H1 (cell line): ENCODE data around the gene FKBP1B. TPM values are rescaled to one million over a fixed set of nuclear protein-coding genes. Genes with fewer than 3 reads are reported as not detected.

Experiments used
- CTCF ChIA-PET: fragments of 300-600 bp; sonication (Branson Sonifier 250); formaldehyde crosslinking; loops from one replicate; lab custom pipeline; 2021; ENCODE audit not compliant: partially characterized antibody; lab: Charles Lee
- POLR2A ChIA-PET: fragments of 300-600 bp; sonication (Branson Sonifier 250); formaldehyde crosslinking; loops from one replicate; lab custom pipeline; 2021; ENCODE audit warnings: inconsistent platforms; ENCODE audit not compliant: partially characterized antibody; lab: Charles Lee
- DNase-seq, 2 experiments: peaks; one replicate each; pipeline versions ENCODE4 v3.0.0 to v3.0.0-alpha.2; 2010 to 2022; ENCODE audit warnings: low spot score in 2 of 2, low read depth in 1 of 2, mixed read lengths in 1 of 2
- FAIRE-seq: peaks from 2 replicates; lab custom pipeline; 2011; peaks lifted over from hg19 to GRCh38; lab: Jason Lieb, UNC
- H2AFZ ChIP-seq: 2 replicates; pipeline ENCODE4 v1.8.1; 2012; ENCODE audit warnings: low read length, inconsistent platforms
- H2AK5ac ChIP-seq: 2 replicates; pipeline ENCODE4 v1.6.1; 2013; ENCODE audit warnings: low read depth, low read length
- H2BK120ac ChIP-seq: replicated peaks from 2 replicates; pipeline ENCODE3; 2013; ENCODE audit warnings: low read depth, low read length, inconsistent platforms
- H2BK12ac ChIP-seq: 2 replicates; pipeline ENCODE4 v1.6.1; 2013; ENCODE audit warnings: low read depth, low read length
- H2BK15ac ChIP-seq: 2 replicates; pipeline ENCODE4 v1.6.1; 2013; ENCODE audit warnings: low read length
- H2BK20ac ChIP-seq: 2 replicates; pipeline ENCODE4 v1.6.1; 2013; ENCODE audit warnings: low read length
- H2BK5ac ChIP-seq: 2 replicates; pipeline ENCODE4 v1.6.1; 2013; ENCODE audit warnings: low read depth, low read length
- H3K14ac ChIP-seq: 2 replicates; pipeline ENCODE4 v1.6.1; 2013; ENCODE audit warnings: inconsistent platforms; ENCODE audit not compliant: insufficient read length
- H3K18ac ChIP-seq: 2 replicates; pipeline ENCODE4 v1.6.1; 2013; ENCODE audit warnings: low read length; ENCODE audit errors: extremely low read depth
- H3K23ac ChIP-seq: 2 replicates; pipeline ENCODE4 v1.6.1; 2013; ENCODE audit warnings: inconsistent platforms; ENCODE audit not compliant: insufficient read length
- H3K23me2 ChIP-seq: 2 replicates; pipeline ENCODE4 v1.6.1; 2013; ENCODE audit warnings: low read depth, low read length
- H3K27ac ChIP-seq: 2 replicates; pipeline ENCODE4 v1.6.1; 2011; ENCODE audit warnings: low read depth, low read length, inconsistent platforms
- H3K27me3 ChIP-seq, 4 experiments: replicated peaks in 1 of 4; 1 replicate in 1 of 4; 2 replicates in 3 of 4; pipeline versions ENCODE4 v1.6.1 to v1.8.1; 2011 to 2013; ENCODE audit warnings: low read length in 3 of 4, mild to moderate bottlenecking in 3 of 4, inconsistent platforms in 2 of 4, mixed read lengths in 2 of 4, moderate library complexity in 1 of 4; ENCODE audit not compliant: control insufficient read depth in 3 of 4, insufficient read depth in 3 of 4; ENCODE audit errors: extremely low read depth in 1 of 4
- H3K36me3 ChIP-seq, 4 experiments: 2 replicates each; pipeline versions ENCODE4 v1.6.1 to v1.8.1; 2011 to 2013; ENCODE audit warnings: mild to moderate bottlenecking in 4 of 4, low read length in 3 of 4, moderate library complexity in 2 of 4, control low read depth in 1 of 4, inconsistent platforms in 1 of 4; ENCODE audit not compliant: insufficient read depth in 4 of 4, control insufficient read depth in 2 of 4
- H3K4ac ChIP-seq: replicated peaks from 2 replicates; pipeline ENCODE3; 2013; ENCODE audit warnings: low read length, low read depth, mixed read lengths, inconsistent platforms; ENCODE audit not compliant: insufficient read length
- H3K4me1 ChIP-seq, 4 experiments: replicated peaks in 1 of 4; 1 replicate in 1 of 4; 2 replicates in 3 of 4; pipeline versions ENCODE4 v1.6.1 to v1.8.1; 2011 to 2013; ENCODE audit warnings: low read length in 3 of 4, inconsistent platforms in 2 of 4, mixed read lengths in 1 of 4; ENCODE audit not compliant: insufficient read depth in 4 of 4, control insufficient read depth in 3 of 4
- H3K4me2 ChIP-seq, 2 experiments: 2 replicates each; pipeline versions ENCODE4 v1.6.1 to v1.8.1; 2011 to 2013; ENCODE audit warnings: low read depth in 2 of 2, low read length in 2 of 2, control low read depth in 1 of 2, inconsistent platforms in 1 of 2, mild to moderate bottlenecking in 1 of 2; ENCODE audit not compliant: insufficient read depth in 1 of 2
- H3K4me3 ChIP-seq, 4 experiments: fragments of 200-600, 300-600 bp in 1 of 4; sonication (generic), shearing (Covaris generic), sonication (Bioruptor Twin) in 1 of 4; 2 replicates each; pipeline versions ENCODE4 v1.5.1 to v1.8.1; 2011 to 2016; ENCODE audit warnings: low read length in 4 of 4, low read depth in 3 of 4, control low read depth in 2 of 4, inconsistent platforms in 2 of 4, mild to moderate bottlenecking in 2 of 4, mixed read lengths in 1 of 4, moderate library complexity in 1 of 4; ENCODE audit not compliant: insufficient read depth in 2 of 4; ENCODE audit errors: extremely low read depth in 1 of 4
- H3K56ac ChIP-seq: replicated peaks from 2 replicates; pipeline ENCODE3; 2013; ENCODE audit warnings: low read depth, mild to moderate bottlenecking, mixed read lengths, low read length, inconsistent platforms; ENCODE audit not compliant: insufficient read length
- H3K79me1 ChIP-seq: 2 replicates; pipeline ENCODE4 v1.6.1; 2013; ENCODE audit warnings: low read depth, low read length, control low read depth
- H3K79me2 ChIP-seq, 2 experiments: 2 replicates each; pipeline versions ENCODE4 v1.6.1 to v1.8.1; 2012 to 2013; ENCODE audit warnings: low read length in 2 of 2, mild to moderate bottlenecking in 2 of 2, inconsistent platforms in 1 of 2; ENCODE audit not compliant: insufficient read depth in 2 of 2, control insufficient read depth in 1 of 2
- H3K9ac ChIP-seq, 4 experiments: replicated peaks in 1 of 4; 1 replicate in 1 of 4; 2 replicates in 3 of 4; pipeline versions ENCODE4 v1.6.1 to v1.8.1; 2011 to 2013; ENCODE audit warnings: low read depth in 3 of 4, low read length in 3 of 4, control low read depth in 2 of 4, mild to moderate bottlenecking in 2 of 4, moderate library complexity in 2 of 4, inconsistent platforms in 1 of 4; ENCODE audit errors: extremely low read depth in 1 of 4
- H3K9me3 ChIP-seq, 2 experiments: 2 replicates each; pipeline versions ENCODE4 v1.6.1 to v1.8.1; 2012 to 2013; ENCODE audit warnings: mild to moderate bottlenecking in 2 of 2, moderate library complexity in 2 of 2, control low read depth in 1 of 2, inconsistent platforms in 1 of 2, low read depth in 1 of 2, low read length in 1 of 2, mixed read lengths in 1 of 2; ENCODE audit not compliant: insufficient read depth in 2 of 2
- H4K20me1 ChIP-seq, 2 experiments: replicated peaks in 1 of 2; 2 replicates each; pipeline versions ENCODE3 to v1.8.1; 2011 to 2013; ENCODE audit warnings: inconsistent platforms in 2 of 2, low read length in 2 of 2, mild to moderate bottlenecking in 1 of 2; ENCODE audit not compliant: insufficient read depth in 2 of 2, control insufficient read depth in 1 of 2
- H4K5ac ChIP-seq: 2 replicates; pipeline ENCODE4 v1.6.1; 2013; ENCODE audit warnings: low read length, low read depth, mixed read lengths, inconsistent platforms; ENCODE audit not compliant: insufficient read length
- H4K8ac ChIP-seq: 2 replicates; pipeline ENCODE4 v1.8.0; 2013; ENCODE audit warnings: mild to moderate bottlenecking, moderate library complexity, low read length, inconsistent platforms; ENCODE audit not compliant: insufficient read depth; ENCODE audit errors: extremely low read depth
- H4K91ac ChIP-seq: replicated peaks from 2 replicates; pipeline ENCODE3; 2013; ENCODE audit warnings: low read length, mixed read lengths, inconsistent platforms; ENCODE audit not compliant: insufficient read length
- RFX5 ChIP-seq: IDR thresholded peaks from 2 replicates; pipeline ENCODE4 v1.6.1; 2011; ENCODE audit warnings: low read depth, low read length, improper control_type of control experiment, borderline replicate concordance
- SP2 ChIP-seq: IDR thresholded peaks from 2 replicates; pipeline ENCODE4 v1.6.1; 2012; ENCODE audit warnings: mild to moderate bottlenecking, low read length, inconsistent platforms
- TEAD4 ChIP-seq: IDR thresholded peaks from 2 replicates; pipeline ENCODE4 v1.6.1; 2012; ENCODE audit warnings: low read depth, low read length, inconsistent platforms, mixed read lengths
- YY1 ChIP-seq: IDR thresholded peaks from 2 replicates; pipeline ENCODE4 v1.6.1; 2011; ENCODE audit warnings: low read depth, mild to moderate bottlenecking, low read length
- ZNF274 ChIP-seq: IDR thresholded peaks from 2 replicates; pipeline ENCODE4 v1.7.0; 2012; ENCODE audit warnings: low read length, borderline replicate concordance; ENCODE audit errors: extremely low read depth
- WGBS, 2 experiments: shearing (Covaris generic) in 1 of 2; methylation state at CpG; one replicate each; pipeline versions ENCODE4 v1.1.6 to v1.1.7; 2013 to 2015; ENCODE audit warnings: low lambda C conversion rate in 2 of 2, mixed read lengths in 2 of 2, inconsistent platforms in 1 of 2, low coverage in 1 of 2, missing lambda C conversion rate in 1 of 2; ENCODE audit not compliant: insufficient replicate concordance in 2 of 2, insufficient coverage in 1 of 2, insufficient read length in 1 of 2; ENCODE audit errors: extremely low coverage in 1 of 2, missing lambda C conversion rate in 1 of 2; 5-methylcytosine and 5-hydroxymethylcytosine counted together
- polyA plus RNA-seq, 7 experiments: library from polyadenylated mRNA; depleted of rRNA in 3 of 7; stranded (reverse) in 5 of 7; unstranded in 2 of 7; fragments of >200 nt in 5 of 7; fragments of 200-250 nt in 2 of 7; gene quantifications; 1 replicate in 5 of 7; 2 replicates in 1 of 7; 4 replicates in 1 of 7; pipeline versions ENCODE4 v1.2.1 to v1.2.3, GENCODE V29; 2011 to 2013; ENCODE audit warnings: missing spikeins in 2 of 7, mixed read lengths in 2 of 7
- total RNA-seq: library from RNA; stranded (reverse); fragmentation: NEBNext Ultra II Directional; extraction: Animal tissue kit (Norgen Biotek cat#: 25700); gene quantifications from 2 replicates; pipeline ENCODE4 v1.2.1, GENCODE V29; 2021
- TF ChIP-seq, protein P1 (sequence below): IDR thresholded peaks from 2 replicates; pipeline ENCODE4 v1.6.1; 2012; ENCODE audit warnings: inconsistent platforms

FKBP1B gene
- total and polyA plus RNA-seq, 2 of the 8 experiments (the other 6 are each of a cell fraction or from before 2014, with no cell fraction given) = 50.8 to 151 TPM

DNA sequence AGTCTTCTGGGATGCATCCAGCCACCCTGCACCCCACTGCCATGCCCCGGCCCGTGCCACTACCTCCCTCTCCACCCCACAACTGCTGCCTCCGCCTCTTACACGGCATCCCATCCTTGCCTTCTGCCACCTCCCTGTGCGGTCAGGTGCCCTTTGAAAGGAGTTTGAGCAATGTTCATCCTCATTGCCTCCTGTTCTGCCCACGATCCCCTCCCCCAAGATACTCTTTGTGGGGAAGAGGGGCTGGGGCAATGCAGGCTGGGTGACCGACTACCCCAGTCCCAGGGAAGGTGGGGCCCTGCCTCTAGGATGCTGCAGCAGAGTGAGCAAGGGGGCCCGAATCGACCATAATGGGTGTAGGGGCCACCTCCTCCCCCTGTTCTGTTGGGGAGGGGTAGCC, 31.3 kb upstream of the FKBP1B start:
- Histone ChIP-seq H3K14ac (no peak overlapping the region), H4K5ac (no peak overlapping the region), H3K9me3 (no peaks in the 10 kb centered on the region), H4K20me1 (no peaks in the 10 kb centered on the region), H2BK15ac (peak overlapping the region; percentile 92; the same call in 1 of the 2 replicates), H3K18ac (no peak overlapping the region; the same call in 1 of the 2 replicates), H4K8ac (no peak overlapping the region), H3K79me1 (no peaks in the 10 kb centered on the region; the same call in 1 of the 2 replicates), H3K4me2 (no peak overlapping the region), H3K27ac (no peak overlapping the region), H3K23ac (no peak overlapping the region), H3K9ac (no peak overlapping the region), H2BK120ac (no peak overlapping the region), H2BK20ac (no peak overlapping the region), H3K4me3 (no peak overlapping the region), H3K79me2 (no peaks in the 10 kb centered on the region), H3K56ac (no peak overlapping the region), H3K4me1 (peaks cover 0 to 28% (median 5%) of the 10 kb centered on the region in 4 experiments; a peak in 6 of 7 replicates), H3K4ac (peak overlapping the region; percentile 78), H2BK12ac (no peak overlapping the region), H2AK5ac (no peak overlapping the region), H2AFZ (no peak overlapping the region), H3K23me2 (no peaks in the 10 kb centered on the region), H4K91ac (no peak overlapping the region), H2BK5ac (no peak overlapping the region), H3K36me3 (peaks cover 0 to 8% (median 0%) of the 10 kb centered on the region in 4 experiments; a peak in 2 of 8 replicates), H3K27me3 (no peaks in the 10 kb centered on the region; a peak in 1 of 7 replicates)
- 88% methylated on average over 9 of the region's 9 CpGs; no CpG with 5 or more reads in 1 of the 2 experiments for WGBS, 2 experiments
- no peak for FAIRE-seq
- ChIA-PET POLR2A (no interaction called here), CTCF (no interaction called here)
- DNase-seq = no peak
- no peak for TF ChIP-seq YY1
- TF ChIP-seq, protein P1, sequence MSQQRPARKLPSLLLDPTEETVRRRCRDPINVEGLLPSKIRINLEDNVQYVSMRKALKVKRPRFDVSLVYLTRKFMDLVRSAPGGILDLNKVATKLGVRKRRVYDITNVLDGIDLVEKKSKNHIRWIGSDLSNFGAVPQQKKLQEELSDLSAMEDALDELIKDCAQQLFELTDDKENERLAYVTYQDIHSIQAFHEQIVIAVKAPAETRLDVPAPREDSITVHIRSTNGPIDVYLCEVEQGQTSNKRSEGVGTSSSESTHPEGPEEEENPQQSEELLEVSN = no peak
- no peak for TF ChIP-seq SP2
- TF ChIP-seq RFX5 = no peak
- TF ChIP-seq TEAD4 = no peak
- no peak for TF ChIP-seq ZNF274
